GM11168 (cell line): ENCODE measurements around the gene WSB1.

Source experiments
- in situ Hi-C: fragments of 300-500 bp; cut with MboI; formaldehyde crosslinking; loops from one replicate; pipeline ENCODE4 v1.12.0; 2022; ENCODE audit warnings: low sequenced_read_pairs; ENCODE audit not compliant: unreplicated experiment

The WSB1 gene

GRCh38 chr17:27353033-27353460, 59.1 kb downstream of the WSB1 start:
- in situ Hi-C loops = no loop called here

- in situ Hi-C loops = no loop called here
Observed at GRCh38 chr17:27353461-27354050, 59.6 kb downstream of the WSB1 start.

GRCh38 chr17:27354051-27354490, 60.2 kb downstream of the WSB1 start:
- in situ Hi-C loops = no loop called here

- in situ Hi-C loops = no loop called here
Observed at GRCh38 chr17:27354491-27355081, 60.7 kb downstream of the WSB1 start.

GRCh38 chr17:27355419-27355818, 61.5 kb downstream of the WSB1 start:
- in situ Hi-C loops = no loop called here

GRCh38 chr17:27356091-27356705, 62.3 kb downstream of the WSB1 start:
- in situ Hi-C loops = no loop called here

GRCh38 chr17:27357236-27357635, 63.3 kb downstream of the WSB1 start:
- in situ Hi-C loops = no loop called here

- in situ Hi-C loops = no loop called here
Observed at GRCh38 chr17:27360507-27360906, 66.6 kb downstream of the WSB1 start.

GRCh38 chr17:27361695-27362094, 67.8 kb downstream of the WSB1 start:
- in situ Hi-C loops = no loop called here

- in situ Hi-C loops = no loop called here
Observed at GRCh38 chr17:27362503-27362902, 68.6 kb downstream of the WSB1 start.

GRCh38 chr17:27362909-27363308, 69.0 kb downstream of the WSB1 start:
- in situ Hi-C loops = no loop called here

GRCh38 chr17:27363326-27363725, 69.4 kb downstream of the WSB1 start:
- in situ Hi-C loops = no loop called here
